ENCODE results near the gene CDH4.

CDH4 gene

GRCh38 chr20:61762886-61763739 is 511.1 kb downstream of the CDH4 start:
- Mint-ChIP-seq H3K36me3 (ENCODE audit: insufficient read depth) (no peaks in the 10 kb centered on the region), H3K27me3 (peaks cover 24% of the 10 kb centered on the region), H3K27ac (ENCODE audit: low read depth) (no peak overlapping the region), H3K4me3 (no peak overlapping the region), H3K9me3 (no peaks in the 10 kb centered on the region), H3K4me1 (no peaks in the 10 kb centered on the region)
- DNase-seq (ENCODE audit: low spot score in 2 of 2) (no peak), ATAC-seq (replicated peaks; ENCODE audit: extremely low read depth, poor library complexity, severe bottlenecking) (no peak)

GRCh38 chr20:61763740-61764400 is 511.8 kb downstream of the CDH4 start:
- Mint-ChIP-seq H3K4me1 (no peaks in the 10 kb centered on the region), H3K4me3 (no peak overlapping the region), H3K27me3 (peaks cover 24% of the 10 kb centered on the region), H3K27ac (ENCODE audit: low read depth) (no peak overlapping the region), H3K36me3 (ENCODE audit: insufficient read depth) (no peaks in the 10 kb centered on the region), H3K9me3 (no peaks in the 10 kb centered on the region)
- ATAC-seq (replicated peaks; ENCODE audit: extremely low read depth, poor library complexity, severe bottlenecking): no peak
- no peak for DNase-seq (ENCODE audit: low spot score in 2 of 2)

GRCh38 chr20:61764471-61765025 is 512.5 kb downstream of the CDH4 start:
- no peaks in the 10 kb centered on the region for H3K4me1 Mint-ChIP-seq
- H3K9me3 Mint-ChIP-seq: no peaks in the 10 kb centered on the region
- DNase-seq (ENCODE audit: low spot score in 2 of 2) (no peak), ATAC-seq (replicated peaks; ENCODE audit: extremely low read depth, poor library complexity, severe bottlenecking) (no peak)
- peaks cover 24% of the 10 kb centered on the region for H3K27me3 Mint-ChIP-seq
- no peak overlapping the region for H3K27ac Mint-ChIP-seq (ENCODE audit: low read depth)
- H3K4me3 Mint-ChIP-seq: no peak overlapping the region
- no peaks in the 10 kb centered on the region for H3K36me3 Mint-ChIP-seq (ENCODE audit: insufficient read depth)

- Mint-ChIP-seq H3K4me1 (no peaks in the 10 kb centered on the region), H3K27me3 (peaks cover 22% of the 10 kb centered on the region)
These were observed 513.2 kb downstream of the CDH4 start for GRCh38 chr20:61765081-61765870.

GRCh38 chr20:61765871-61766654 is 514.0 kb downstream of the CDH4 start:
- Mint-ChIP-seq H3K36me3 (ENCODE audit: insufficient read depth) (no peaks in the 10 kb centered on the region), H3K9me3 (no peaks in the 10 kb centered on the region), H3K4me1 (no peaks in the 10 kb centered on the region), H3K4me3 (no peak overlapping the region), H3K27me3 (peaks cover 14% of the 10 kb centered on the region), H3K27ac (ENCODE audit: low read depth) (no peak overlapping the region)
- no peak for DNase-seq (ENCODE audit: low spot score in 2 of 2)
- ATAC-seq (replicated peaks; ENCODE audit: extremely low read depth, poor library complexity, severe bottlenecking): no peak

More at GRCh38 chr20:61765081-61765870, 513.2 kb downstream of the CDH4 start:
- no peak for ATAC-seq (replicated peaks; ENCODE audit: extremely low read depth, poor library complexity, severe bottlenecking)
- H3K36me3 Mint-ChIP-seq (ENCODE audit: insufficient read depth): no peaks in the 10 kb centered on the region
- no peak for DNase-seq (ENCODE audit: low spot score in 2 of 2)
- no peak overlapping the region for H3K4me3 Mint-ChIP-seq
- H3K9me3 Mint-ChIP-seq: no peaks in the 10 kb centered on the region
- H3K27ac Mint-ChIP-seq (ENCODE audit: low read depth): no peak overlapping the region

GRCh38 chr20:61766921-61767610 is 515.0 kb downstream of the CDH4 start:
- H3K36me3 Mint-ChIP-seq (ENCODE audit: insufficient read depth): no peaks in the 10 kb centered on the region
- H3K4me3 Mint-ChIP-seq: no peak overlapping the region
- ATAC-seq (replicated peaks; ENCODE audit: extremely low read depth, poor library complexity, severe bottlenecking) (no peak), DNase-seq (ENCODE audit: low spot score in 2 of 2) (no peak)
- no peaks in the 10 kb centered on the region for H3K4me1 Mint-ChIP-seq
- H3K9me3 Mint-ChIP-seq: no peaks in the 10 kb centered on the region
- H3K27me3 Mint-ChIP-seq: peaks cover 14% of the 10 kb centered on the region
- no peak overlapping the region for H3K27ac Mint-ChIP-seq (ENCODE audit: low read depth)

GRCh38 chr20:61767761-61768494 is 515.9 kb downstream of the CDH4 start:
- Mint-ChIP-seq H3K27me3 (peaks cover 7% of the 10 kb centered on the region), H3K9me3 (no peaks in the 10 kb centered on the region), H3K27ac (ENCODE audit: low read depth) (no peak overlapping the region), H3K4me1 (no peaks in the 10 kb centered on the region), H3K36me3 (ENCODE audit: insufficient read depth) (no peaks in the 10 kb centered on the region), H3K4me3 (no peak overlapping the region)
- ATAC-seq (replicated peaks; ENCODE audit: extremely low read depth, poor library complexity, severe bottlenecking) (no peak), DNase-seq (ENCODE audit: low spot score in 2 of 2) (no peak)

- no peaks in the 10 kb centered on the region for H3K27me3 Mint-ChIP-seq
- ATAC-seq (replicated peaks; ENCODE audit: extremely low read depth, poor library complexity, severe bottlenecking): no peak
- H3K36me3 Mint-ChIP-seq (ENCODE audit: insufficient read depth): no peaks in the 10 kb centered on the region
- H3K9me3 Mint-ChIP-seq: no peaks in the 10 kb centered on the region
- H3K4me1 Mint-ChIP-seq: no peaks in the 10 kb centered on the region
- H3K27ac Mint-ChIP-seq (ENCODE audit: low read depth): no peak overlapping the region
- no peak for DNase-seq (ENCODE audit: low spot score in 2 of 2)
- no peak overlapping the region for H3K4me3 Mint-ChIP-seq
These were observed 516.7 kb downstream of the CDH4 start for GRCh38 chr20:61768571-61769285.

GRCh38 chr20:61769286-61769832 is 517.3 kb downstream of the CDH4 start:
- H3K4me3 Mint-ChIP-seq: no peak overlapping the region

GRCh38 chr20:61770113-61770585 is 518.1 kb downstream of the CDH4 start:
- DNase-seq (ENCODE audit: low spot score in 2 of 2) (no peak), ATAC-seq (replicated peaks; ENCODE audit: extremely low read depth, poor library complexity, severe bottlenecking) (no peak)
- no peaks in the 10 kb centered on the region for H3K9me3 Mint-ChIP-seq
- H3K27me3 Mint-ChIP-seq: peaks cover 6% of the 10 kb centered on the region
- no peaks in the 10 kb centered on the region for H3K36me3 Mint-ChIP-seq (ENCODE audit: insufficient read depth)
- H3K4me1 Mint-ChIP-seq: no peaks in the 10 kb centered on the region
- H3K27ac Mint-ChIP-seq (ENCODE audit: low read depth): no peak overlapping the region
- H3K4me3 Mint-ChIP-seq: no peak overlapping the region

More at GRCh38 chr20:61769286-61769832, 517.3 kb downstream of the CDH4 start:
- Mint-ChIP-seq H3K4me1 (no peaks in the 10 kb centered on the region), H3K27me3 (no peaks in the 10 kb centered on the region), H3K36me3 (ENCODE audit: insufficient read depth) (no peaks in the 10 kb centered on the region), H3K27ac (ENCODE audit: low read depth) (no peak overlapping the region), H3K9me3 (no peaks in the 10 kb centered on the region)
- no peak for DNase-seq (ENCODE audit: low spot score in 2 of 2)
- ATAC-seq (replicated peaks; ENCODE audit: extremely low read depth, poor library complexity, severe bottlenecking): no peak

Measured in central memory CD8-positive, alpha-beta T cell (primary cell).